GM19397 (cell line): Measurements from ENCODE around the gene NRXN3.

Source experiments
- ATAC-seq: cut with Tn5 transposase; IDR thresholded peaks from one replicate; pipeline ENCODE4 v1.9.1; 2021; ENCODE audit warnings: mild to moderate bottlenecking, moderate library complexity; ENCODE audit not compliant: unreplicated experiment

NRXN3 gene

GRCh38 chr14:78316786-78317185, 146.6 kb downstream of the NRXN3 start:
- no peak for ATAC-seq

GRCh38 chr14:78319406-78319805, 149.2 kb downstream of the NRXN3 start:
- ATAC-seq = no peak

- no peak for ATAC-seq
These were observed 149.9 kb downstream of the NRXN3 start for GRCh38 chr14:78319887-78320635.

GRCh38 chr14:78324353-78324752, 154.2 kb downstream of the NRXN3 start:
- ATAC-seq = no peak

- no peak for ATAC-seq
These were observed 155.7 kb downstream of the NRXN3 start for GRCh38 chr14:78325911-78326310.

GRCh38 chr14:78327426-78328221, 157.5 kb downstream of the NRXN3 start:
- no peak for ATAC-seq

GRCh38 chr14:78329371-78329770, 159.2 kb downstream of the NRXN3 start:
- no peak for ATAC-seq

GRCh38 chr14:78335531-78335930, 165.4 kb downstream of the NRXN3 start:
- ATAC-seq = no peak

- ATAC-seq = no peak
These were observed 170.1 kb downstream of the NRXN3 start for GRCh38 chr14:78340250-78340649.

GRCh38 chr14:78341827-78342389, 171.7 kb downstream of the NRXN3 start:
- no peak for ATAC-seq

- no peak for ATAC-seq
These were observed 172.7 kb downstream of the NRXN3 start for GRCh38 chr14:78342879-78343278.

- no peak for ATAC-seq
These were observed 174.1 kb downstream of the NRXN3 start for GRCh38 chr14:78344290-78344689.

- no peak for ATAC-seq
These were observed 175.1 kb downstream of the NRXN3 start for GRCh38 chr14:78345131-78345744.

- no peak for ATAC-seq
These were observed 176.6 kb downstream of the NRXN3 start for GRCh38 chr14:78346747-78347146.

GRCh38 chr14:78355109-78355508, 184.9 kb downstream of the NRXN3 start:
- ATAC-seq = no peak

- ATAC-seq = no peak
These were observed 186.2 kb downstream of the NRXN3 start for GRCh38 chr14:78356391-78356790.

GRCh38 chr14:78358591-78358990, 188.4 kb downstream of the NRXN3 start:
- no peak for ATAC-seq

GRCh38 chr14:78359581-78359980, 189.4 kb downstream of the NRXN3 start:
- ATAC-seq = no peak

GRCh38 chr14:78363008-78363407, 192.8 kb downstream of the NRXN3 start:
- no peak for ATAC-seq

- ATAC-seq = no peak
These were observed 197.2 kb downstream of the NRXN3 start for GRCh38 chr14:78367355-78367754.

- no peak for ATAC-seq
These were observed 212.9 kb downstream of the NRXN3 start for GRCh38 chr14:78383060-78383459.
